NCI-H748 treated with DMSO at 0.1 percent for 48 hours (cell line): ENCODE results near the gene AEN.

Source experiments
- DNase-seq: peaks from one replicate; lab custom pipeline; 2025; lab: John Stamatoyannopoulos, UW

AEN gene

GRCh38 chr15:88620995-88621772 is at the start of gene AEN:
AEN (plus strand) TSS chr15:88621340; CDS start chr15:88626210, 4,870 bp downstream.
- peak; percentile 65 for DNase-seq

DNA sequence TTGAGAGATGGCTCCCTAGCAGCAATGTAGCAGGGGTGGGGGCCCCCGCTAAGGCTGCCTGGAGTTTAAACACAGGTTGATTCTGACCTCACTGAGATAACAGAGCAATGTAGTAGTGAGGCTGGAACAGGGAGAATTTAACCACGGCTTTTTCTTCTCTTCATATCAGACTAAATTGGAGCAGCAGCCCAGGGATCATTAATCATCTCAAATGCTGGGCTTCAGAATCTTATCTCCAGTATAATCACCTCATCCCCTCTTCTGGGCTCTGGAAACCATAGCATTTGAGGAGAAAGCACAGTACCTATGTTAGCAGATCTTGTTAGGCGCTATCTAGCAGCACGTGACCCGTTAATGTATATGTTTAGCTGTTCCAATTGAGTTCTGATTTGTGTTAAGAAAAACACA is 49.3 kb upstream of the AEN start:
- no peak for DNase-seq

DNA sequence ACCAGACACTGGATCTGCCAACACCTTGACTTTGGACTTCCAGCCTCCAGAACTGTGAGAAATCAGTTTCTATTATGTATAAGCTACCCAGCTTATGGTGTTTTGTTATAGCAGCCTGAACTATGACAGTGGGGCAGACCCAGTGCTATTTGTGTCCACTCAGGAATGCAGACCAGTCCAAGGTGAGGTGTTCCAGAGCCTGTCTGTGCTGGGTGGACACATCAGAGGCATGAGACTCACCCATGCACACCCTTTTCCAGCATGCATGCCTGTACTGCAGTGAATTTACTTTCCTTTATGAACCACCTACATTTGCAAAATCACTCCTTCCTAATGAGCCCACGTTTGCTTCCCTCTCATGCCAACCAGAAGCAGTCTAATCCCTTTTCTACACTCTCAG is 47.1 kb upstream of the AEN start:
- DNase-seq, result no peak

- peak; percentile 11 for DNase-seq
Measured at GRCh38 chr15:88574655-88575054, 46.5 kb upstream of the AEN start.

- DNase-seq, result no peak
Measured at GRCh38 chr15:88579322-88579721, 41.8 kb upstream of the AEN start.

DNA sequence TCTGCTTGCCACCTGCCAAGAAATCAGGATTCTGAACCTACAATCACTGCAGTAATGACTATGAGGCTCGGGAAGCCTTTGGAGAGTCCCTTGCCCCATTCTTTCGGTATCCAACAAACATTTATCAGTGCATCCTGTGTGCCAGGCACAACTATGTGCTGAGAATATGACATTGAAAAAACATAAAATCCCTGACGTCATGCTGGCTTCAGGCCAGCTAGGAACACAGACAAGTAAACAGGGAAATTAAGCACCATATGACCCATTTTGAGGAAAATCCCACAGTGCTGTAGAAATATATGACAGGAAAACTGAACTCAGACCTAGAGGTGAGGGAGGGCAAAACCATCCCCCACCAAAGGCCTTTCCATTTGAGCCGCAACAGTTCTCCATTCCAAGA is 40.6 kb upstream of the AEN start:
- no peak for DNase-seq

DNA sequence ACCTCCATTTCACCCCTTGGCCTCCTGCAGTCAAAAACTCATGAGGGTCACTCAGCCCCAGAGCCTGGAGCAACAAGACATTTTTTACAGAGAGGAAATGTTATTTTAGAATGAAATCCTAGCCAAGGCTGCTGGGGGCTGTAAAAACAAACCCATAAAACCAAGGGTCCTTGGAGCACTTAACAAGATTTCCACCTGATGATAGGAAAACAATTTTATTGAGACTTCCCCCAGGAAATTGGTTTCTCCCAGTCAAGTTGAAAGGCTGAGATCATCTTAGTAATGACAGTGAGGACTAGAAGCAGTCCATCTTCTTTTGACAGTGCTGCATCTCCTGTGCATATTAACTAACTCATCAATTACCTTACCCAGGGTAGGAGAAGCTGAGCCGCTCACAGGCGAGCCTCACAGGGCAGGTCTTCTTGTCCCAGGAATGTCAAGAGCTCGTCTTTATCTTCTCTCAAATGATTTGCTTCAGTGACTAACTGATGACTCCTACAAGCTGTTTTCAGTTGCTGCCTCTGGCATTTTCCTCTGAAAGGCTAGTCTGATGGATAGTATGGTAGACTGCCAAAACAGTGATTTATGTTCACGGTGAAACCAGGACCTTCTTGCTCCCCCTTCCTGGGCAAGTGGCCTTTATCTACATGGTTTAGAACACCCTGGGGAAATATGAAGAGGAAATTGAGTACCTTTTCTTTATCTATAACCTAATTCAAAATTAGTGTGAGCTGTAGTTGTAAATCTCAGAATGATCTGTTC is 34.6 kb upstream of the AEN start:
- DNase-seq, result no peak

- no peak for DNase-seq
Measured at GRCh38 chr15:88590759-88591158, 30.4 kb upstream of the AEN start.

GRCh38 chr15:88591384-88591783 is 29.8 kb upstream of the AEN start:
- DNase-seq, result no peak

GRCh38 chr15:88603885-88604284 is 17.3 kb upstream of the AEN start:
- DNase-seq, result no peak

DNA sequence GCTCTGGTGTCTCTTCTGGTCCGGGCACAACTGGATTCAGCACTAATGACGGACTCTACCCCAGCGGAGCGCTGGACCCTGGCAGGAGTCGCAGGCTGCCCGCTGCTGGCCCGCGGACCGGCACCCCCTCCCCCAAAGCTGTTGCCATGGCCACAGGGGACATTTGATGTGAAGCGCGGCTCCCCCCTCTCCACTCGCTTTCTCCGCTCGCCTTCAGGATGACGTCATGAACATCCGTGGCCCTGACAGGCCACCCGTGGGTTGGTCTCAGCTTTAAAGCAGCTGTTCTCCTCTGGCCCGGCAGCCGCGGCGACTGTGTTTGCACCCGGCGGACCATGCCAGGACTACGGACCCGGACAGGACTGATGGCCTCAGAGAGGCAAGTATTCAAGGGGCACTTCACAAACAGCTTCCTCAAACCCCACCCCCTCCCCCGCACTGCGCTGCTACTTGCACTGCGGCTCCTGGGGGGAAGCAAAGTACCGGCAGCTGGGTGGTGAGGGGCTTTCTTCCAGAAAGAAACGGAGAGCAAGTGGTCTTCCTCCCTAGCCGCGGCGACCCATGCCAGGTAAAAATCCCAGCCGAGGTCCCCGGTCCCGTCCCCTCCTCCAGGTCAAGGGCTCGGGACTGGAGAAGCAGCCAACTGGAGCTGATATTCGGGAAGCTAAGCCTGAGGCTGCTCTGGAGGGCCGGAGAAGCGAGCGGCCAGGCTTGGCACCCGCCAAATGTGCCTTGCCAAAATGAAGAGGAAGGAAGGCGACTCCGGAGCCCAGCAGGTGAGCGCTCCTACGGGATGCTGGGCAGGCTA is 16.6 kb upstream of the AEN start:
- peak; percentile 35 for DNase-seq

DNA sequence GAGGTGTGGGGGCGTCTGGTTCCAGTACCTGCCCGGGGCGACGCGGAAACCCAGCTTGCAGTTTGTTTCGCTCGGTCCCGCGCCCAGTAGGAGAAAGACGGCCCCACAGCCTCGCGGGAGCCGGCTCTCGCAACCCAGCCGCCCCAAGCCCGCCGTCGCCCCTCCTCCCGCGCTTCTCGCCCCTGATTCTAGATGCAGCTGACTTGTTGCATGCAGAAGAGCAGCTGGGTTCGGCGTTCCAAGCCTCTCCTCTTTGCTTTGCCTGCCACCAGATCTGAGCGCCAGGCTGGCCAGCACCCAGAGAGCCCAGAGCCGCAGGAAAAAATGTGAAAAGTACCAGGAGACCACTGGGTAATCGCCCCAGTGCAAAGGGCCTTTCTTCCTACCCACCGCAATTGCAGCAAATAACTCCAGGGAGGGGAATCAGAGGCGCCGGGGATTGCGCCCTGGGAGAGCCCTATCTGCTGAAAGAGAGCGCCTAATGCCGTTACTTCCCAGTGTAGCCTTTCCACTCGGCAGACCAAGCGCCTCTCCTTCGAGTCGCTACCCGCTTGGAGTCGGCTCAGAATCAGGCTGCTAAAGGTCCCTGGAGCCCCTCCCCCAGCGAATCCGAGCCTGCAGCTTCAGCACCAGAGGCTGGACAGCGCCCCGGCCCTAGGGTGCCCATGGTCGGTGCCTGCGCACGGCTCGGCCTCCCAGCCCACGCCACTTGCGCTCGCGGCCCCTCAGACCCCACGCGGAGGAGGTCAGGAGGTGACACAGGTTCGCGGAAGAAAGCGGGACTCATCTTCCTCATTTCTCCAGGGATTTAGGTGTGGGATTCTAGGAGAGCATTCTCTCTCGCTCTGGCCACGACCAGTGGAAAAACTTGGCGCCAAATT is 15.7 kb upstream of the AEN start:
- DNase-seq, result peak; percentile 24

DNA sequence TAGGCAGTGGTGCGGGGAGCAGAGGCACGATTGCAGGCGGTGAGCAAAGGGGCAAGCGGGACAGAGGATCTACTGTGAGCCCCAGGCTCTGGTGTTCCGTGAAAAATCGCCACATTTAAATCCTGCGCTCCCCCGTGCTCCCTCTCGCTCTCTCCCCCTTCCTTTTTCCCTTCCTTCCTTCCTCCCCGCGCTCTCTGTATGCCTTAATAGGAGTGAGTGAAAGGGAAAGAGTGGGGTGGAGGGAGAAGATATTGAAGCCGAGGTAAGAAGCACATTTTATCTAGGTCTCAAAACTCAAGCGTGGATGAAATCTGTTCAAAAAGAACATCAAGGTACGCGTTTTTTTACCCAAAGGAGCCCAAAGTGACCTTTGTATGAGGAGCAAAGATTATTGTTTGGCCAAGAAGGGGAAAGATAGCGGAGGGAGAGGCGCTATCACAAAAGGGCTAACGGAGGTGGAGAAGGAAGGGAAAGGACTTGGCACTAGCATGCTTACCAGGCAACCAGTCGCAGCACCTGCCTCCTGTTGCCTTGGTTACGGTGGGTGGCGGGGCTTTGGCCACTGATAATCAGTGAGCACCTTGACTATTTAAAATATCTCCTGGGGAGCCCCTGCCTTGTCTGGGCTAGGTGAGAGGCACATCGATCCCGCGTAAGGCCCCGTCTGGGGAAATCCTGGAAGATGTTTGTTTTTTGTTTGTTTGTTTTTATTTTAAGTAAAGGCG is 14.9 kb upstream of the AEN start:
- peak; percentile 47 for DNase-seq

- DNase-seq, result no peak
Measured at GRCh38 chr15:88607951-88608350, 13.2 kb upstream of the AEN start.

- no peak for DNase-seq
Measured at GRCh38 chr15:88608607-88609181, 12.4 kb upstream of the AEN start.

DNA sequence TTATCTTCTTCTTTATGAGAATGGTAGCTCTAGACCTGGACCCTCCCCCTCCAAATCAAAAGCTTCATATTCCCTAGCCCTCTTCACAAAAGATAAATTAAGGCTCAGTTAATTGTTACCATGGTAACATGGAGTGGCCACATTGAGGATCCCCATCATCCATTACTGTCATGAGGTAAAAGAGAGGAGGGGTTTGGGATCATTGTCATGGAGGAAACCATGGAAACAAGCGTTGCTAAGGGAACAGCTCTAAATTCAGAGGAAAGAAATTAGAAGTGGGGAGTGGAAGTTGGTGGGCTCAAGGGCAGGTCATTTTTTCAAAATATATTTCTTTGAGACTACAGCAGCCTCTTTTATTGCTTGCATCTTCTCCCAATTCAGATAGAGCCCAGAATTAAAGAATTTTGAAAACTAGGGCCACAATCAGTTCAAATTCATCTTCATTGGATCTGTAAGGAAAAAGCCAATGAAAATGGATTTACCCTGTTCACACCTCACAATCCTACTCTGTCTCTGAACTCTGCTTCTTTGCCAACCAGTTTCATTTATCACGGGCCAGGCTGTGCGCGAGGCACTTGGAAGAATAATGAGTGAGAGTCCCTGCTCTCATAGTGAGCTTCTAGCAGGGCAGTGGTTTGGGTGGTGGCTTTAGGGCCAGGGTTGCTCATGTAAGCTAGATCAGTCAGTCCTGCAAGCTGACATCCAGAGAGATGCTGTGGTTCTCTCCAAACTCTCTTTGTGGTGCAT is 11.6 kb upstream of the AEN start:
- DNase-seq, result no peak

DNA sequence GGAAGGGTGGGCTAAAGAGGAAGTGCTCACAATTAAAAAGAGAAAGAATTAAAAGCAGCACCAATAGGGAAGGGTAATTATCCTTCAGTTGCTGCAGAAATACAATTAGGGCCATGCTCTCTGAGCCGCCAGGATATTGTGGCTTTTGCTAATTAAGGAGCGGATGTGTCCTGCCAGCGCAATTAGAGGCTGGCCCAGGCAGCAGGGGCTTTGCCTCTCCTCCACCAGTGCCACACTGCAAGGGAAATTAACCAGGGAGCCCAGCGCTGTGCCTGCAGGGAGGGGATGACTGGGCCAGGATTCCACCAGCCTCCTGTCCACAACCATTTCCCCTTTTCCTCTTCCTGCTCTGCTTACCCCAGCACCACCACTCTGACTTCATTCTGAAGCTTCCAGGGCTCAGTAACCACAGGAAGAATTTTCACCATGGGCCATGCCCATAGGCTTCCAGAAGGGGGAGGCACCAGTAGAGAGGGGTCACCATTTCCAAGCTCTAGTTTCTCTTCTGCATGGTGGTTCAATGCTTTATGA is 10.4 kb upstream of the AEN start:
- DNase-seq, result no peak

- DNase-seq, result no peak
Measured at GRCh38 chr15:88612186-88612796, 8.8 kb upstream of the AEN start.
